ENCODE results near the gene ZNF185.

Gene ZNF185

DNA sequence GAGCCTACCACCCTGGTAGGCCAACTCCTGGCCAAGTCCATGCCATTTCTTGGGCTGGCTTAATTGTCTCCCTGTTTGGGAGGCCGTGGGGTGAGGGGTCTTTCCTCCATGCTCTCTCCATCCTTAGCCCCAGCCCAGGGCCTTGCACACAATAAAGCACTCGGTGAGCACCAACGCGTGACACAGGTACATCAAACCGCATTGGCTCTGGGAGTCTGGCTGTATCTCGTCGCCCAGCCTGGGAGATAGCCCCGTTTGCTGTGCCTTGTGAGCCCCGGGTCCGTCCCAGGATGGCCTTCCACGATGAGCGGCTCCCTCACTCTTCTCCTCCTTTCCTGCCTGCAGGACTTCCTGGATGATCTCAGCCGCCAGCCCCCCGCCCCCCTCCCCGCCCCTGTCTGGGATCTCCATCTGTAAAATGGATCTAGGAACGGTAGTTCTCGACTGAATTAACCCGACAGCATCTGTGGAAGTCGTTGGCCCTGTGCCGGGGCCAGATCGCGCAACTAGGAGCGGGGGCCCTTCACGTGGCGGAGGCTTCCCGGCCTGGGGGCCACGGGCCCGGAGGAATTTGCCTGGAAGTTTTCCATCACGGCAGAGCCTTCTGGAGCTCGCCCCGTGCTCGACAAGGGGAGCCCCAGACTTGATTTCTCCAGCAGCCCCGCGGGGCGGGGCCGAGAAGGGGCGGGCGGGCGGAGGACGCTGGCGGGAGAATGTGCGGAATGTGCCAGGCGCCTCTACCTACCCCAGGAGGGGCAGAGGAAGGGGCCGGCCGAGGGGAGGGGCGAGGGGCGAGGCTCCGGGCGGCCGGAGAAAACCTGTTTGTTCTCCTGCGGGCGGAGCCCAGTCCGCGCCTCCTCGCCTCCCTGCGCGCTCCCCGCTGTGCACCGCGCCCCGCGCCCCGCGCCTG lies at the start of gene ZNF185:
Gene ZNF185 (plus strand): TSS at position 846 of the 910 bp plus-strand sequence. CDS start 16,423 bp downstream, outside the sequence.
- DNase-seq, result no peak

DNA sequence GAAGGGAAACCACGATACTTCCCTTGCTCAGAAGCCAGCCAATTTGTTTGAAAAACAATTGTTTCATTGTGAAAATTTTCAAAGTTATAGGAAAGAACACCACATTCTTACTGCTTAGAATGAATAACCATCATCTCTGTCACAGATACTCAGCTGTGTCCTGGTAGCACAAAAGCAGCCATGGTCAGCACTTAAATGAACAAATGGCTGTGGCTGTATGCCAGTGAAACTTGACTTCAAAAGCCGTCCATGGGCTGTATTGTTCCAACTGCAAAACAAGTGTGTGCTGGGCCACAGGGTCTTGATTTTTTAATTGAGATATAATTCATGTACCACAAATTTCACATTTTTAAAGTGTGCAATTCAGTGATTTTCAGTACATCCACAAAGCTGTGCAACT lies 47.4 kb upstream of the ZNF185 start:
- no peak for DNase-seq

DNA sequence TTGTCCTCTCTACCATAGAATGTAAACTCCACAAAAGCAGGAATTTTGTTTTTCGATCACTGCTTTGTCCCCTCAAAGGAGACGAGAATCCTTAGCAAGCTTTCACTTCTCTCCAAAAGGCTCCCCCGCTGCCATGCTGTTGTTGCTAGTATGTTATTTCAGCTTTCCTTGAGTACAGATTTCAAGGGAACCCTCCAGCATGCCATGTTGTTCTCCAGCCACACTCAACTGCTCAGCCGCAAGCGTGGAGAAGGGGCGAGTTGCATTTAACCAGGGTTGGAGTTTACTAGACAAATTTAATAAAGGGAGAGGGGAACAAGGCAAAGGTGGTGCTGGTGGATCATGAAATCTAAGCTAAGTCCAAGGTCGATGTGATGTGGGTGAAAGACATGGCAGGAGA lies 43.9 kb upstream of the ZNF185 start:
- no peak for DNase-seq

DNA sequence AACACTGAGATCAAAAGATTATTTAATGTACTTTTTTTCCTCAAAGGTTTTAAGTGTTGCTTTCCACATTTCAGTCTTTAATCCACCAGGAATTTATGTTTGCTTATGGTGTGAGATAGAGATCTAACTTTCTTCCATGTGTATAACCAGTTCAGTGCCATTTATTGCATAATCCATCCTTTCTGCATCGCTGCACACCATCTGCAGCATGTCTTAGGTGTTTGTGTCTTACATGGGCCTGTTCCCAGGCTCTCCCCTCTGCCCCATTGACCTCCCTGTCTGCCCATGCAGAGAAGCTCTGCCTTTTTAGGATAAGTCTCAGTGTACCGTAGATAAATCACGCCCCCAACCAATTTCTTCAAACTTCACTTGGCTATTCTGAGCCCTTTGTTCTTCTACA lies 36.8 kb upstream of the ZNF185 start:
- DNase-seq, result no peak

DNA sequence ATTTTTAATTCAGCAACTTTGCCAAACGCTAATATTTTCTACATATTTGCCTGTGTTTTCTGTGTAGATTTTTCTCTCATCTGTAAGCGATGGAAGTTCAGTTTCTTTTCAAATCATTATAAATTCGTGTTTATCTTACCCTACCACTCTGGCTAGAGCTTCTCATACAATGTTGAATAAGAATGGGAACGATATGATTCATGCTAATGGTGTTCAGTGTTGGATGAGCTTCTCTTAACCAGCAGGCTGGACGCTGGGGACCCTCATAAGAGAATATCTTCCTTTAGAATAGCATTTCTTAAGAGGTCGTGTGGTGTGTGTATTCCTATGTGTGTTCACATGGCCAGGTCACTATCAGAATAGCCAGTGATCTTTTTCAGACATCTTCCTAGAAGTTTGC lies 36.0 kb upstream of the ZNF185 start:
- no peak for DNase-seq

DNA sequence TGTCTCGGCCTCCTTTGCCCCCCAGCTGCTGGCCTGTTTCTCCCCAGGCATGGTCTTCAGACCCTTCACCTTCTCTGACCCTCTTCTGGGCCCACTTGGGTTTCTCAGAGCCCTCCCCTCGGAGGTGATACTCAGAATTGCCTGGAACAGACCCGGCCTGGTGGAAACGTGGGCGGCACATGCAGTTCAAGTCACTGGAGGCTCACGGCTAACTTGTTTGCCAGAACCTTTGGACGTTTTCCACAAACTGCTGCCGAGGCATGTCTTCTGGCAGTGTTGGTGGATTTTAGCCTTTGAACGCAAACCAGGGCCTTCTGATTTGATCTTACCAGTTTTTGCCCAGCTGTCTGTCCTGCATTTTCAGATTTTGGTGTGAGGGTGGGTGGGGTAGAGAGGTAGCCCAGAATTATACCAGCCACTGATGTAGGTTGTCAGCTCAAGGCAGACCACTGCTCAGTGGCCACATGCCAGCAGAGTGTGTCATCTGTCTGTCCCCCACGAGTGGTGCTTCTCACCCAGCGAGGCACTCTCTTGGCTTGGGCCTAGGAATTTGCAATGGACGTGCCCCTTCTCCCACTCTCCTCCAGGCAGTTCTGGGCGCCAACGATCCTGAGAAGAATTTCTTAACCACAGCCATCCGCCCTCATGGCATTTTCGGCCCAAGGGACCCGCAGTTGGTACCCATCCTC lies 32.5 kb upstream of the ZNF185 start:
- no peak for DNase-seq

DNA sequence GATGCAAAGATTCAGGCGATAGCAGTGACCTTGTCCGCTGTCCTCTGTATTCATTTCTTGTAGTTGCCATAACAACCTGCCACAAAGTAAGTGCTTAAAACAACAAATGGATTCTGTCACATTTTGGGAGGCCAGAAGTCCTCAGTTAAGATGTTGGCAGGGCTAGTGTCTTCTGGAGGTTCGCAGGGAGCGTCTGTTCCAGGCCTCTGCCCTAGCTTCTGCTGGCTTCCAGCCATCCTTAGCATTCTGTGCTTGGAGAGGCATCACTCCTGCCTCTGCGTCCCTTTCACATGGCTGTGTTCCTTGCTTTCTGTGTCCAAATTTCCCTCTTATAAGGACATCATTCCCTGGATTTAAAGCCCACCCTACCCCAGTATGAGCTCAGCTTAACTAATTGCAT lies 31.5 kb upstream of the ZNF185 start:
- DNase-seq, result no peak

DNA sequence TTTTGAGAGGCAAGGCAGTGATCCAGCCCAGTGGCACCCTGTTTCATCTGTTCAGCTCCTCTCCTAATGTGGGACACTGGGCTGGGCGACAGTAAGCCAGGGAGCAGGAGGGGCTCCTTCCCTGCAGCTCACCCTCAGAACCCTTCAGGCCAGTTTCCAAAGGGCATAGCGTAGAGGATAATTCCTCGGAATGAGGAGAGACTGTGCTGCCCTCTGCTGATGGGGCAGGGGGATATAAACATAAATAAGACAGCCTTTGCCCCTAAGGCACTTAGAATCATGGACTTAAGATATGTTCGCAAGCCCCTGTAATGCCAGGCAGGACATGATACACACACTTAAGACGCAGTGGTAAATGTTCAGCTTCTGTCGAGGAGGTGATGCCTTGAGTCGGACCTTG lies 27.9 kb upstream of the ZNF185 start:
- no peak for DNase-seq

DNA sequence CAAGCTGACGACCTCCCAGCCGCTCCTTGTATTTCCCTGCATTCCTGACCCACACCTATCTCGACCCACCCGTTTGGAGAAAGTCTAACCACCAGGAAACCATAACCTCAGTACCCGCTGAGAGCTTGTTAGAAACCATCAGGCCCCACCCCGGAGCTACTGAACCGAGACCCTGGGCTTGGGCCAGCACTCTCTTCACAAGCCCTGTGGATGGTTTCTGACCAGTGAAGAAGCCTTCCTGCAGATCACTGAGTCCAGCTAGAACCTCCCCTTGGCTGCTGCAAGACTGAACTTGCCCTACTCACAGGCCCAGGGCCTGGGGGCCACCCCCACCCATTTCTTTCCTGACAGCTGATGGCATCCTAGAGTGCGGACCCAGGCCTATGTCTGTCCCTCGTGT lies 26.6 kb upstream of the ZNF185 start:
- DNase-seq, result no peak

DNA sequence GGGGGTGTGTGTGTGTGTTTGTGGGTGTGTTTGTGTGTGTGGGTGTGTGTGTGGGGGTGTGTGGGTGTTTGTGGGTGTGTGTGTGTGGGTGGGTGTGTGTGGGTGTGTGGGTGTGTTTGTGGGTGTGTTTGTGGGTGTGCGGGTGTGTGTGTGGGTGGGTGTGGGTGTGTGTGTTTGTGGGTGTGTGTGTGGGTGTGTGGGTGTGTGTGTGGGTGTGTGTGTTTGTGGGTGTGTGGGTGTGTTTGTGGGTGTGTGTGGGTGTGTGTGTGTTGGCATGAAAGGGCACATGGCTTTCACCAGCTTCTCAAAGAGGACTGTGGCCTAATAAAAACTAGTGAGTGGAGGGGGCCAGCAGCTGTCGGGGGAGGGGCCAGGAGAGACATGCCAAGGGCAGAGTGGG lies 25.3 kb upstream of the ZNF185 start:
- no peak for DNase-seq

DNA sequence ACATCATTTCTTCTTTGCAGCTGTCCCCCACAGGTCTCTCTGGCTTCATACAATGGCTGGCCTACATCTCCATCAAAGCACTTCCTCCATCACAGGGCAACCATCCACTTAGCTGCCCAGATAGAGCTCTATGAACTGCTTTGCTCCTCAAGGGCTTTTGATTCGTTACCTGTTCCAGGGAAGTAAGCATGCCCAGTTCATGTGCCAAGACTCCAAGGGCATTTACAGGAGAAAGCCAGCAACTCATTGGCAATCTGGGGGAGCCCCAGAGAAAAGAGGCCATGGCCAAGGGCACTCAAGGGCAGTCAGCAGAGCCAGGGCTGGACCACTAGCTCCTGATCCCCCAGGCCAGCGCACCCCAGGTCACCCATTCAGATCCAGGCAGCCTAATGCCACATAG lies 24.5 kb upstream of the ZNF185 start:
- no peak for DNase-seq

DNA sequence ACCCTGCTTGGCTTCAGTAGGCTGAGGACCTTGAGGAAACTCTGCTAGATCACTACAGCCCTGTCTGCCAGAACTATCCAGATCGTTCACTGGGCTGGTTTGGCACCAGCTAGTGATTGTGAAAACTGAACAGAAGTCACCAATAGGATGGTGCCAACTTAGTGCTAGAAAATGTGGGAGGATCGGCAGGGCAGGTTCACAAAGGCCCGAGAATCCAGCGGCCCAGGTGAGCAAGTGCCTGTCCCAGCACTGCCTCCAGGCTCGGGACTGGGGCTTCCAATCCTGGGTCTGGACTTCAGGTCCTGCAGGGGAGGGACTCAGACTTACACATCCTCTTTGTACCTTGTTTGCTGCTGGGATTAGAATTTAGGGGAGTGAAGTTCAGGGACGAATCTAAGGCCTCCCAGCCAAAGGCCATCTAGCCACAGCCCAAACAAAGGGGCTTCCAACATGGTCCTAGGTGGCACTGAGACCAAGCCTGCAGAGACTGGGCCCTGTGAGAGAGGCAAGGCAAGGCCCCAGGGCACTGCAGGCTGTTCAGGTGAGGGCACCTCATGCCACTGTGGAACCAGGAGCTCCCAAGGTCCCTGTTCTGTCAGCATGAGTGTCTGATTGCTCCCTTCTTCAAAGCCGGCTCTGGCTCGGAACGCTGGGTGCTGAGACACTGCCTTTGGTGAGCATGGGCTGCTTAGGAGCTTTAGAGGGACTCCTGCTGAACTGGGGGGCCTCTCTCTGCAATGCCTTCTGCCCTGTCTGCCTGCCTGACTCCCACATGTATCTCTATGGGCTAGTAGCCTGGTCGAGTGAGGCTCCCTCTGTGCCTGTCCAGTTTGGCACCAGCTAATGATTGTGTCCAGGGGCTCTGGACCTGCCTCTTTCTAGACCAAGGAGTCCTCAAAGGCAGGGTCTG lies 20.7 kb upstream of the ZNF185 start:
- no peak for DNase-seq

DNA sequence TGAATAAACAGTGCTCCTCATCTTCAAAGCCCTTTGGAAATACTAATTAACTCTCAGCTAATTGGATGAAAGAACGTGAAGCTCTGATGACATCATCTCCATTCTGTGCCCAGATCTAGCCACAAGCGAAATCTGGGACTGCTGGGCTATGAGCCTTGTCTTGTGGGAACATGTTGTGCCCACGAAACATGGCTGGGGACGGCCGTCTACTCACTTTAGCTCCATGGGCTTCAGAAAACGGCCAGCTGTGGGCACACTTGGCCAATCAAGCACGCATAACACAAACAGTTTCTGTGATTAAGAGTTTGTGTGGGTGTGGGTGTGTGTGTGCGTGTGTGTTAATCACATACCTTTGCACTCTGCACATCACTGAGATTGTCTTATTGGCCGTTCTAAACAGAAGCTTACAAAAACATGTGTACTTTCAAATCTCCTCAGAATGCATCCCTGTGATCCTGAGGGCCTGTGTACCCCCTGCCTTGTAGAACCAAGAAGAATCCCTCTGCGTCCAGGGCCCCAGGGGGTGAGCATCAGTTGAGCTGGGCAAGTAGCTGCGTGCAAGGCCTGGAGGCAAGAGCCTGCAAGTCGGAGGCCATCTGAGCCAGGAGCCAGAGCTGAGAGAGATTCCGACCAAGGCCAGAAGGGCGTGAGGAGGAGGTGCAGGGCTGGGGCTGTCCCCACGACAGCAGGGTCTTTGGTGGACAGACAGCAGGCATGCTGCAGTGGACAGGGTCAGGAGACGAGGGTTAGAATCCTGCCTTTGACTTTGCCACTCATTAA lies 18.7 kb upstream of the ZNF185 start:
- DNase-seq, result no peak

DNA sequence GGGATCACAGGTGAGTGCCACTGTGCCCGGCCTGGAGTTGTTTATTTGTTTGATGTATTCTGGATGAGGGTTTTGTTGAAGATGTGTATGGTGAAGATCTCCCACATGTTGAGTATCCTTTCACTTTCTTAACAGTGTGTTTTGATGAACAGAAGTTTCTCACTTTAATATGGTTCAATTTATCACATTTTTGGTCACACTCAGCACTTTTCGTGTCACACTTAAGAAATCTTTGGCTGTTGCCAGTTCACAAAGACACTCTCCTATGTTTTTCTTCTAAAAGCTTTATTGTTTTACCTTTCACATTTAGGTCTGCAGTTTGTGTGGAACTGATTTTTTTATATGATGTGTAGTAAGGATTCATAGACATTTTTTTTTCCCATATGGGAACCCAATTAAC lies 16.6 kb upstream of the ZNF185 start:
- no peak for DNase-seq

DNA sequence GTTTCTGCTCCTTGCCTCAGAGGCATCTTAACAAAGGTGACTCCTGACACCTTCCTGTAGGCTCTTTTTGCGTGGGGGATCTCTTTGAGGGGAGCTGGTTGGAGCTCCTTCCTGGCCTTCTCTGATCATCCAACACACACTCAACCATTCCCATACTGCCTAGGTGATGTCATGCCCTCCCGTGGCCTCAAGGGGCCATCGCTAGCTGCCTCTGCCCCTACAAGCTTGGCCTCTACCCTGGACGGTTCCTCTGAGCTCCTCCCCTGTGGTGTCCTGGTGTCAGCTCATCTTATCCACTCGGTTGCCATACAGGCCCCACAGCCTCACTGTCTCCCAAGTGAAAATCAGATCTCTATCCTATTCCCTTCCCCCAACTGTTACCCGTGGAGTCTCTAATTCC lies 13.7 kb upstream of the ZNF185 start:
- no peak for DNase-seq

DNA sequence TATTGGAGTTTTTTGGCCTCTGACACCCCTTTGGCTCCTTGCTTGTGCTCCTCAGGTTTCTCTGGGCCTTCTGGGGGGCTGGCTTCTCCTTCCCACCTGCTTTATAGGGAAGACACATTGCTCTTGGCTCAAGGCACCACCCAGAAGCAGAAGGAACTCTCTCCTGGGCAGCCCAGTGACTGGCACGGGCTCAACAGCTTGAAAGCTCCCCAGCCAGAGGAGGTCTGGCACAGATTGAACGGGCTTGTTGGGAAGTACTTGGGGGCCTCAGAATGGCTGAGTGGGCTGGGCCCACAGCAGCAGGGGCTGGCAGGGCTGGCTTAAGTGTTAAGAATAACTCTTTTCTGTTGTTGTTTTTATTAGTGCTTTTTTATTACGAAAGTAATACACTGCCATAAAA lies 11.2 kb upstream of the ZNF185 start:
- DNase-seq, result no peak

DNA sequence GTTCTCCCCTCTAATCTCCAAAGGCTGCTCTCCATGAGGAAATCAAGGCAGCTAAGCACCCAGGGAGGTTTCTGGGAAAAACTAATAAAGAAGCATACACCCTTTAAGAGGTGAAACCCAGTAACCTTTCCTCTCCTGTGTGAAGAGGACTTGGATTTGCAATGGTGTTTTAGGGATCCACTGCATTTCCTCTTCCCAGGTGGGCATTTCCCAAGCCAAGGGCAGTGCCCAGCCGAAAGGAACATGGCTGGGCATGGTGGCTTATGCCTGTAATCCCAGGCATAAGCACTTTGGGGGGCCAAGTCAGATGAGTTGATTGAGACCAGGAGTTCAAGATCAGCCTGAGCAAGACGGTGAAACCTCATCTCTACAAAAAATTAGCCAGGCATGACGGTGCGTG lies 5.4 kb upstream of the ZNF185 start:
- no peak for DNase-seq

DNA sequence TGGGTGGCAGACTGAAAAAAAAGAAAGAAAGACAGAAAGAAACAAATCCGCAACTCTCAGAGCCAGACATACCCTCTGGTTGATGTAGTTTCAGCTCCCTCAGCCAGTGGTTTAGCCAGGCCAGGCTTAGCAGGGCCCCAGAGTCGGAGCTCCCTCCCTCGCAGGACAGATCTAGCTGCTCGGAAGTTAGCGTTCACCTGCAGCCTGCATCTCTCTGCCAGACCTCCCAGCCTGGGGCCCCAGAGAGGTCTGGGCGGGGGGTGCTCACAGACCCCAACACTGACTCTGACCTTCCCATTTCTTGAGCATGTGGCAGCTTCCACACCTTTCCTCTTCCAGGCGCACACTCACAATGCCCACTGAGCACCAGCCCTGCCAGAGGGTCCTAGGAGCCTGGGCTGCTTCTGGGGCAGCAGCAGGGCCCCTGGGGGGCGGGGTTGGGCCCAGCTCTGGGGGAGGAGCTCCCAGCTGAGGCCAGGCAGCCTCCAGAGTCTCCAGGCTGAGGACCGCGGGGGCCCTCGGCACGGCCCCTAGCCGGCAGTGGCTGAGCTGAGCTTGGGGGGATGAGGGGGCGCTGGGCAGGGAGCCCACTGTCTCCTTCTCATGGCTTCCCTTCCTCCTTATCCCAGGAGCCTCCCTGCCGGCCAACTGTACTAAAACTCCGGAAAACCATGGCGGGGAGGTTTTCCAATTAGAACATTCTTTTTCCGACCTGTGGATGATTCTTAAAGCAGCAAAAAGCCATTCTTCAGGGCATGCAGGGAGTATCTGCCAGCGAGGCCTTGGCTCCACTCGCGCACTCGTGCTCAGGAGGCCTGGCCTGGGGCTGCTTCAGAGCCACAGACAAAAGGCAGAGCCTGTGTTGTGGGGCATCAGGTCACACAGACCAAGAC lies 4.6 kb upstream of the ZNF185 start:
- no peak for DNase-seq

DNA sequence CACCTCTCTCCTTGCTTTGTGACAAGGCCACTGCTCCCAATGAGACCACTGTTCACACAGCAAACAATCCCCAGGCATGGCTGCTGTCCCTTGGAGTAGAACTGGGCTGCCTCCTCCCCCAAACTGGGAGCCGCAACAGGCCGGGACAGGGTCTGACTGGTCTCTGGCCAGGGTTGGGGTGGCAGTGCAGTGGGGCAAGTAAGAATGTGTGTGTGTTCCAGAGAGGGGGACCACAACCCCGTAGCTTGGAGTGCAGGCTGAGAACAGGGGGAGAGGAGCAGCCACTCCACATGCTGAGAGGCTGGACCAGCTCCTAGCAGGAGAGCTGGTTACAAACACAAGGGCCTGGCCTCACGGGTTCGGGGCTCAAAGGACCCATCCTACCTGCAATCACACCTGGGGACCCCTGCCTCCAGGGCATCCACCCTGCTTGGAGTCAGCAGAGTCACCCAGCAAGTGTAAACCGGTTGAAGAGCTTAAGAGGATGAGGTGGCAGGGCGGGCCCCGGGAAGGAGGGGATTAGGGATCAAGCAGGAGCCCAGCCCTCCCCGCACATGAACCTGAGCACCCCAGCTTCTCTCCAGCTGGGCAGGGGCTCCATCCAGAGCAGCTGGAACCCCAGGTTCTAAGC lies 3.8 kb upstream of the ZNF185 start:
- no peak for DNase-seq

DNA sequence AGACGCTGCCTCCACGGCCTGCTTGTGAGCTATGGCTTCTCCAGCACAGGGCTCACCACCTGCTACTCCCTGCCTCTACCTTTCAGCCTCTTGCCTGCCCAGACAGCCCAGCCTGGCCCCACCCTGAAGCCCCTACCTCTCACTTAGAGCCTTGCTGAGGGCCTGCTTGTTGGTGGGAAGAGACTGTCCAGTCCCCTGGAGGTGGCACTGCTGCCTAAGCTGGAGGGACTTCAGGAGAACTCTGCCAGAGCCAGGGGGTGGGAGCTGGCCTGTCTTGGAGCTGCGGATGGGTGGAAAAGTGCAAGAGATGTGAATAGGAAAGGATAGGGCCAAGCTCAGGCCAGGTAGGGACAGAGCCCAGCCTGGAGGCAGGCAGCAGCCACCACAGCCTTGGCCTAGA lies 2.7 kb upstream of the ZNF185 start:
- no peak for DNase-seq
